Activated B cell treated with CpG ODN at 0.5 μM for 24 hours (primary cell): ENCODE measurements around the gene WNT5A. TPM values are rescaled to one million over a fixed set of nuclear protein-coding genes. Genes with fewer than 3 reads are reported as not detected.

Experiments used
- ATAC-seq: fragments of 200-7000 bp; cut with Tn5 transposase; one replicate; pipeline ENCODE4 v1.10.0; 2021; ENCODE audit warnings: low read depth, mild to moderate bottlenecking, moderate library complexity
- CTCF ChIA-PET: fragments of 350-600 bp; sonication (Branson Sonifier 250); formaldehyde crosslinking; loops from one replicate; lab custom pipeline; 2021; ENCODE audit warnings: antibody characterized with exemption; lab: Charles Lee
- POLR2A ChIA-PET: fragments of 350-600 bp; sonication (Branson Sonifier 250); formaldehyde crosslinking; loops from one replicate; lab custom pipeline; 2021; ENCODE audit warnings: antibody characterized with exemption; lab: Charles Lee
- DNase-seq: peaks from one replicate; pipeline ENCODE4 v3.0.0; 2022
- H3K27ac Mint-ChIP-seq: one replicate; pipeline ENCODE4 v1.8.0; 2020; ENCODE audit warnings: mixed read lengths
- H3K27me3 Mint-ChIP-seq: one replicate; pipeline ENCODE4 v1.8.0; 2021; ENCODE audit warnings: mixed read lengths
- H3K36me3 Mint-ChIP-seq: one replicate; pipeline ENCODE4 v1.8.0; 2021; ENCODE audit warnings: low read depth, mixed read lengths
- H3K4me1 Mint-ChIP-seq: one replicate; pipeline ENCODE4 v1.8.0; 2021; ENCODE audit warnings: mixed read lengths
- H3K4me3 Mint-ChIP-seq: one replicate; pipeline ENCODE4 v1.8.0; 2020; ENCODE audit warnings: mild to moderate bottlenecking, mixed read lengths
- H3K9me3 Mint-ChIP-seq: one replicate; pipeline ENCODE4 v1.8.0; 2020; ENCODE audit warnings: mixed read lengths
- intact Hi-C: fragments of 100-400 bp; cut with micrococcal nuclease; formaldehyde crosslinking; loops from one replicate; pipeline ENCODE4 v1.15.1; 2024
- total RNA-seq: library from RNA; stranded (reverse); gene quantifications from 2 replicates; pipeline ENCODE4 v1.2.3, GENCODE V29; 2022
- TF ChIP-seq, protein P1 (sequence below): fragments of 200-600 bp; IDR thresholded peaks from one replicate; pipeline ENCODE4 v1.8.0; 2022; ENCODE audit warnings: antibody characterized with exemption, mild to moderate bottlenecking

Gene WNT5A
- total RNA-seq, 1 donor from 2014 or later: not detected

DNA sequence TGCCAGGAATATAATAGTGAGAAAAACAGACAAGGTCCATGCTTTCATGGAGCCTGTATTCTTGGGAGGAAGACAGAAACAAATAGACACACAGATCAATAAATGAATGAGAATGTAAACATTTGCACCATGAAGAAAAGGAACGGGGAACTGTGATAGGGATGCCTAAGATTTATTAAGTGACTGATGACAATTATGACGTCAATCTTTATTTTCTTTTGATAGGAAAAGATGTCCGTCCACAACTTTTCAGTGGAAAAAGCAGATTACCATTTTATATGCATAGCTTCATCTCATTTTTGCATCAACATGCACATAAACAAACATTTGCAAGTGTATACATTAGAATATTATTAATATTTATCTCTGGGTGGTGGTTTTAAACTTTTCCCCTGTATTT, 27.9 kb upstream of the WNT5A start:
- Mint-ChIP-seq H3K27me3 (peaks cover 3% of the 10 kb centered on the region), H3K27ac (no peak overlapping the region), H3K36me3 (no peaks in the 10 kb centered on the region), H3K9me3 (no peaks in the 10 kb centered on the region), H3K4me1 (no peaks in the 10 kb centered on the region), H3K4me3 (no peak overlapping the region)
- DNase-seq (no peak), ATAC-seq (no peak)
- TF ChIP-seq, protein P1, sequence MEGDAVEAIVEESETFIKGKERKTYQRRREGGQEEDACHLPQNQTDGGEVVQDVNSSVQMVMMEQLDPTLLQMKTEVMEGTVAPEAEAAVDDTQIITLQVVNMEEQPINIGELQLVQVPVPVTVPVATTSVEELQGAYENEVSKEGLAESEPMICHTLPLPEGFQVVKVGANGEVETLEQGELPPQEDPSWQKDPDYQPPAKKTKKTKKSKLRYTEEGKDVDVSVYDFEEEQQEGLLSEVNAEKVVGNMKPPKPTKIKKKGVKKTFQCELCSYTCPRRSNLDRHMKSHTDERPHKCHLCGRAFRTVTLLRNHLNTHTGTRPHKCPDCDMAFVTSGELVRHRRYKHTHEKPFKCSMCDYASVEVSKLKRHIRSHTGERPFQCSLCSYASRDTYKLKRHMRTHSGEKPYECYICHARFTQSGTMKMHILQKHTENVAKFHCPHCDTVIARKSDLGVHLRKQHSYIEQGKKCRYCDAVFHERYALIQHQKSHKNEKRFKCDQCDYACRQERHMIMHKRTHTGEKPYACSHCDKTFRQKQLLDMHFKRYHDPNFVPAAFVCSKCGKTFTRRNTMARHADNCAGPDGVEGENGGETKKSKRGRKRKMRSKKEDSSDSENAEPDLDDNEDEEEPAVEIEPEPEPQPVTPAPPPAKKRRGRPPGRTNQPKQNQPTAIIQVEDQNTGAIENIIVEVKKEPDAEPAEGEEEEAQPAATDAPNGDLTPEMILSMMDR: no peak
- CTCF ChIA-PET: no interaction called here
- POLR2A ChIA-PET: no interaction called here
- intact Hi-C loops: no loop called here

DNA sequence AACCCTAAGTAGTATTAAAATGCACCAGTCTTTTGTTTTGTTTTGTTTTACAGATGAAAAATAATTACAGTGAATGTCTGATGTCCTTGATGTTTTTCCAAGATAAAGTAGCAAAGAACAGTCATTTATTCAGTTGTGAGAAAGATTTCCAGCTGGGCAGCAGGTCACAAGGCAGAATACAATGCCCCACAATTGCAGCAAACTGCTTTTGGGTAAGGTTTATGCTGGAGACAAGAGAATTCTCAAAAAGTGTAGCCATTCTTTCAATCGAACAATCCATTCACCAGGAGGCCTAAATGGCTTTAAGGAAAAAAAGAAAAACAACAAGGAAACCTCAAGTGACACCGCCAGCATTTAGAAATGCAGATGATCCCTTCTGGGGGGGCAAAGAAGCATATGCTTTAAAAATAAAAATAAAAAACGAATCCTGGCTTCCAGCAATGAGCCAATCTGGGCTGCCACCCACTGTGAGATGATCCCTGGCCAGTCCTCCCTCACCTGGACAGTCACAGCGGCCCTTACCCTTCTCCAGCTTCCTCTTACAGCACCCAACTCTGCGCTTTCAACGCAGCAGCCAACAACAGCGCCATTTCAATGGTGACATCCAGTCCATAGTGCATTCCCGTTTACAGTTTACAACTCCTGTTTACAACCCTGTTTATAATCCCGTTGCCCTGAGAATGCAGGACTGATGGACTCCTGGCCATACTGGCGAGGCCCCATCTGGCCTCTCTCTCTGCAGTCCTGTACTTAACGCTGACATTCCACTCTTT, 25.7 kb upstream of the WNT5A start:
- TF ChIP-seq, protein P1: no peak
- intact Hi-C loops: no loop called here

DNA sequence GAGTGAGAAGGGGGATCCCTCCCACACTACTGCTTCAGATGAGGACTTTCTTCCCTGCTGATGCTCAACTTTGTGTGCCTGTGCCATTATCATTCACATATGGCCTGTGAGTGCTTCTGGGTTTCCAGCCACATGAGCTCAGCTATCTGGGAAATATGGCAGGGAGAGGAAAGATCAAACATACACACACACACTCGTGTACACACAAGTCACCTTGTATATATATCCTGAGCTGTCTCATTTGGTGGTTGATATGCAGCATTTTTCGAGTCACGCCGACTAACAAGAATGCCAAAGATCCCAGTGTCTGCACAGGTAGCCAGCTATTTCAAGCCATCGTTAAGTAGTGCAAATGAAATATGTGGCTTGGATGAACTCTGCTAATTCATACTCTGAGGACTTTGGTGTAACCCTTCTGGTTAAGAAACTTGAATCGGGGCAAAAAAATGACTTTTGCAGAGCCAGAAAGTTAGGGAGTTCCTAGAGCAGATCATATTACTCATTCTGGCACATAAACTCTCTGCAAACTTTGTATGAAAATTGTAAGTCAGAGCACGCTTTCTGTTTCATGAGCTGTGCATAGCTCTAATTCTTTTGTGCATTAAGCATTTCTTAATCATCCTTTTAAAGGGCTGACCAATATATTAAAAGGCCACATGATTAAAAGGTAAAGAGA, 24.9 kb upstream of the WNT5A start:
- TF ChIP-seq, protein P1: no peak
- no peaks in the 10 kb centered on the region for H3K4me1 Mint-ChIP-seq
- no peaks in the 10 kb centered on the region for H3K9me3 Mint-ChIP-seq
- POLR2A ChIA-PET: no interaction called here
- H3K27ac Mint-ChIP-seq: no peak overlapping the region
- ATAC-seq (no peak), DNase-seq (no peak)
- H3K36me3 Mint-ChIP-seq: no peaks in the 10 kb centered on the region
- intact Hi-C loops: no loop called here
- H3K27me3 Mint-ChIP-seq: peaks cover 3% of the 10 kb centered on the region
- CTCF ChIA-PET: no interaction called here
- H3K4me3 Mint-ChIP-seq: no peak overlapping the region

More for the DNA sequence above, 25.7 kb upstream of the WNT5A start:
- H3K4me3 Mint-ChIP-seq: no peak overlapping the region
- H3K9me3 Mint-ChIP-seq: no peaks in the 10 kb centered on the region
- H3K4me1 Mint-ChIP-seq: no peaks in the 10 kb centered on the region
- DNase-seq: no peak
- ATAC-seq: no peak
- CTCF ChIA-PET: no interaction called here
- H3K27me3 Mint-ChIP-seq: peaks cover 3% of the 10 kb centered on the region
- POLR2A ChIA-PET: no interaction called here
- no peak overlapping the region for H3K27ac Mint-ChIP-seq
- no peaks in the 10 kb centered on the region for H3K36me3 Mint-ChIP-seq

GRCh38 chr3:55508335-55508734, 21.2 kb upstream of the WNT5A start:
- H3K4me1 Mint-ChIP-seq: no peaks in the 10 kb centered on the region
- no peak overlapping the region for H3K4me3 Mint-ChIP-seq
- CTCF ChIA-PET: no interaction called here

DNA sequence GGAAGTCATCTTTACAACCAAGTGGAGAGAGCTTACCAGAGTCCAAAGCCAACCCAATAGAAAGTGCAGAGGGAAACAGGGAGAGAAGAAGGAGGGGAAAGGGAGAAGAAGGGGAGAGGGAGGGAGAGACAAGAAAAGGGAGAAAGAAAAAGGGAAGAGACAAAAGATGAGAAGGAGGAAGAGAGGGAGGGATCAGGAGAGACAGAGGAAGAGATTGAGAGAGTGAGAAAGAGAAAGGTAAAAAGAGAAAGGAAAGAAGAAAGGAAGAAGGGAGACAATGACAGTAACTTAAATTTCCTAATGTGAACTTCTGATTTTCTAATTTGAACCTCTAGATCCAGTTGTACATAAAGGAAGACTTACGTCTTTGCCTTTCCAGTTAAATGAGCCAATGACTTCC, 20.7 kb upstream of the WNT5A start:
- H3K4me3 Mint-ChIP-seq: no peak overlapping the region
- no peaks in the 10 kb centered on the region for H3K36me3 Mint-ChIP-seq
- CTCF ChIA-PET: no interaction called here
- DNase-seq (no peak), ATAC-seq (no peak)
- no peaks in the 10 kb centered on the region for H3K4me1 Mint-ChIP-seq
- TF ChIP-seq, protein P1: no peak
- peaks cover 1% of the 10 kb centered on the region for H3K27me3 Mint-ChIP-seq
- intact Hi-C loops: no loop called here
- POLR2A ChIA-PET: no interaction called here
- no peak overlapping the region for H3K27ac Mint-ChIP-seq
- H3K9me3 Mint-ChIP-seq: no peaks in the 10 kb centered on the region

More at GRCh38 chr3:55508335-55508734, 21.2 kb upstream of the WNT5A start:
- H3K27ac Mint-ChIP-seq: no peak overlapping the region
- peaks cover 1% of the 10 kb centered on the region for H3K27me3 Mint-ChIP-seq
- ATAC-seq (no peak), DNase-seq (no peak)
- no peaks in the 10 kb centered on the region for H3K36me3 Mint-ChIP-seq
- intact Hi-C loops: no loop called here
- POLR2A ChIA-PET: no interaction called here
- TF ChIP-seq, protein P1: no peak
- no peaks in the 10 kb centered on the region for H3K9me3 Mint-ChIP-seq
